PC-9 (cell line): ENCODE results near the gene SCYGR3.

Source experiments
- EZH2 ChIP-seq: fragments of 200-600 bp; sonication (generic); IDR thresholded peaks from 2 replicates; pipeline ENCODE4 v1.8.0; 2017; ENCODE audit warnings: antibody characterized with exemption, low read depth
- TF ChIP-seq, protein P1 (sequence below): fragments of 200-600 bp; sonication (generic); conservative IDR thresholded peaks from 2 replicates; pipeline ENCODE4 v1.6.1; 2017; ENCODE audit warnings: mixed run types, antibody characterized with exemption, mild to moderate bottlenecking, moderate library complexity

GRCh38 chr2:227607941-227608340 lies 6.7 kb downstream of the SCYGR3 start:
- no peak for TF ChIP-seq EZH2
- TF ChIP-seq, protein P1, sequence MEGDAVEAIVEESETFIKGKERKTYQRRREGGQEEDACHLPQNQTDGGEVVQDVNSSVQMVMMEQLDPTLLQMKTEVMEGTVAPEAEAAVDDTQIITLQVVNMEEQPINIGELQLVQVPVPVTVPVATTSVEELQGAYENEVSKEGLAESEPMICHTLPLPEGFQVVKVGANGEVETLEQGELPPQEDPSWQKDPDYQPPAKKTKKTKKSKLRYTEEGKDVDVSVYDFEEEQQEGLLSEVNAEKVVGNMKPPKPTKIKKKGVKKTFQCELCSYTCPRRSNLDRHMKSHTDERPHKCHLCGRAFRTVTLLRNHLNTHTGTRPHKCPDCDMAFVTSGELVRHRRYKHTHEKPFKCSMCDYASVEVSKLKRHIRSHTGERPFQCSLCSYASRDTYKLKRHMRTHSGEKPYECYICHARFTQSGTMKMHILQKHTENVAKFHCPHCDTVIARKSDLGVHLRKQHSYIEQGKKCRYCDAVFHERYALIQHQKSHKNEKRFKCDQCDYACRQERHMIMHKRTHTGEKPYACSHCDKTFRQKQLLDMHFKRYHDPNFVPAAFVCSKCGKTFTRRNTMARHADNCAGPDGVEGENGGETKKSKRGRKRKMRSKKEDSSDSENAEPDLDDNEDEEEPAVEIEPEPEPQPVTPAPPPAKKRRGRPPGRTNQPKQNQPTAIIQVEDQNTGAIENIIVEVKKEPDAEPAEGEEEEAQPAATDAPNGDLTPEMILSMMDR = no peak
